BJ (cell line): ENCODE measurements around the gene HPDL. TPM values are rescaled to one million over a fixed set of nuclear protein-coding genes. Genes with fewer than 3 reads are reported as not detected.
A peak's percentile ranks its signal among the peaks of the same experiment; 100 is the strongest.

ENCODE experiments used
- CTCF ChIA-PET: fragments of 350-600 bp; formaldehyde crosslinking; extraction: SDS; loops from one replicate; lab custom pipeline; 2021; ENCODE audit warnings: antibody characterized with exemption, inconsistent platforms; lab: Yijun Ruan, JAX
- POLR2A ChIA-PET: fragments of 300-600 bp; sonication (Branson Sonifier 250); formaldehyde crosslinking; extraction: SDS; loops from one replicate; lab custom pipeline; 2021; ENCODE audit warnings: antibody characterized with exemption; lab: Charles Lee
- DNase-seq: peaks from one replicate; pipeline ENCODE4 v3.0.0-alpha.2; 2011; ENCODE audit warnings: low read depth
- H3K27me3 ChIP-seq: 2 replicates; pipeline ENCODE4 v1.6.0; 2011; ENCODE audit warnings: low read length; ENCODE audit not compliant: control insufficient read depth, insufficient read depth
- H3K36me3 ChIP-seq: 2 replicates; pipeline ENCODE4 v1.5.1; 2011; ENCODE audit warnings: low read length; ENCODE audit not compliant: control insufficient read depth, insufficient read depth
- H3K4me3 ChIP-seq: 2 replicates; pipeline ENCODE4 v1.5.1; 2011; ENCODE audit warnings: low read depth, mild to moderate bottlenecking, control low read depth, low read length
- polyA plus RNA-seq: library from polyadenylated mRNA; depleted of rRNA; stranded (reverse); fragments of >200 nt; gene quantifications from 2 replicates; pipeline ENCODE4 v1.2.3, GENCODE V29; 2011
- TF ChIP-seq, protein P1 (sequence below): IDR thresholded peaks from 2 replicates; pipeline ENCODE4 v1.5.1; 2011; ENCODE audit warnings: low read depth, mild to moderate bottlenecking, control low read depth, inconsistent platforms, low read length, moderate library complexity; ENCODE audit not compliant: insufficient read depth

The HPDL gene
- polyA plus RNA-seq, 1 experiment: 0.56 TPM

DNA sequence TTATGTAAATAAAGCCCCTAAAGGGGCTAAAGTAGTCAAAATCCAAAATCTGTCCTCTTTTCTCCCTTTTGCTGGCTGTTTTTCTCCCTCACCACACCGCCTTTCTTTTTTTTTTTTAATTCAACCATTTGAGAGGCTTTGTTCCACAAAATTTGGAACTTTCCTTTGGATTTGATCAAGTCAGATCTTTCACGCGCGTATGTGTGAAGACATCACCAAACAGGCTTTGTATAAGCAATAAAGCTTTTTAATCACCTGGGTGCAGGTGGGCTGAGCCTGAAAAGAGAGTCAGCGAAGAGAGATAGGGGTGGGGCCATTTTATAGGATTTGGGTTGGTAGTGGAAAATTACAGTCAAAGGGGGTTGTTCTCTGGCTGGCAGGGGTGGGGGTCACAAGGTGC lies 5.3 kb upstream of the HPDL start:
- POLR2A ChIA-PET: no interaction called here
- TF ChIP-seq, protein P1, sequence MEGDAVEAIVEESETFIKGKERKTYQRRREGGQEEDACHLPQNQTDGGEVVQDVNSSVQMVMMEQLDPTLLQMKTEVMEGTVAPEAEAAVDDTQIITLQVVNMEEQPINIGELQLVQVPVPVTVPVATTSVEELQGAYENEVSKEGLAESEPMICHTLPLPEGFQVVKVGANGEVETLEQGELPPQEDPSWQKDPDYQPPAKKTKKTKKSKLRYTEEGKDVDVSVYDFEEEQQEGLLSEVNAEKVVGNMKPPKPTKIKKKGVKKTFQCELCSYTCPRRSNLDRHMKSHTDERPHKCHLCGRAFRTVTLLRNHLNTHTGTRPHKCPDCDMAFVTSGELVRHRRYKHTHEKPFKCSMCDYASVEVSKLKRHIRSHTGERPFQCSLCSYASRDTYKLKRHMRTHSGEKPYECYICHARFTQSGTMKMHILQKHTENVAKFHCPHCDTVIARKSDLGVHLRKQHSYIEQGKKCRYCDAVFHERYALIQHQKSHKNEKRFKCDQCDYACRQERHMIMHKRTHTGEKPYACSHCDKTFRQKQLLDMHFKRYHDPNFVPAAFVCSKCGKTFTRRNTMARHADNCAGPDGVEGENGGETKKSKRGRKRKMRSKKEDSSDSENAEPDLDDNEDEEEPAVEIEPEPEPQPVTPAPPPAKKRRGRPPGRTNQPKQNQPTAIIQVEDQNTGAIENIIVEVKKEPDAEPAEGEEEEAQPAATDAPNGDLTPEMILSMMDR: no peak
- CTCF ChIA-PET: interaction anchor here (2.4 kb wide), 1 partner anchor 307 kb away, joined by 8 read pairs; no protein-coding TSS in a partner anchor
- no peak for DNase-seq
- H3K36me3 ChIP-seq: no peaks in the 10 kb centered on the region
- H3K4me3 ChIP-seq: no peak overlapping the region
- H3K27me3 ChIP-seq: peaks cover 3% of the 10 kb centered on the region; the same call in 1 of the 2 replicates

DNA sequence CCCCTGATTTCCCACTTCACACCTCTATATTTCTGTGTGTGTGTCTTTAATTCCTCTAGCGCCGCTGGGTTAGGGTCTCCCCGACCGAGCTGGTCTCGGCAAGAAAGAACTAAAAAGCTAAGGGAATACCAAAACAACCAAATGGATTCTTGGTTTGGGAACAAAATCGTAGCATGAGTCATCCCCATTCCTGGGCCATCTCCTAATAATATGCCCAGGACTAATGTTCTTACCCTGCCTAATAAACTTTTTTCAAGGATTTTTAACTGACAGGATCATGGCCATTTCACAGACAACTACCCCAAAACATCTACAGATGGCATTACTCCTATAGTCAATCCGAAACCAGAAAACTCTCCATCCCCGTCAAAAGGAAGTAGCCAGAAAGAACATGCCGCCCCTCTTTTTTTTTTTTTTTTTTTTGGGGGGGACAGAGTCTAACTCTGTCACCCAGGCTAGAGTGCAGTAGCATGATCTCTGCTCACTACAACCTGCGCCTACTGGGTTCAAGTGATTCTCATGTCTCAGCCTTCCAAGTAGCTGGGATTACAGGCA lies 4.1 kb upstream of the HPDL start:
- peaks cover 1% of the 10 kb centered on the region; the same call in 1 of the 2 replicates for H3K27me3 ChIP-seq
- H3K36me3 ChIP-seq: no peaks in the 10 kb centered on the region
- TF ChIP-seq, protein P1: no peak
- CTCF ChIA-PET: no interaction called here
- DNase-seq: no peak
- POLR2A ChIA-PET: no interaction called here
- no peak overlapping the region for H3K4me3 ChIP-seq

DNA sequence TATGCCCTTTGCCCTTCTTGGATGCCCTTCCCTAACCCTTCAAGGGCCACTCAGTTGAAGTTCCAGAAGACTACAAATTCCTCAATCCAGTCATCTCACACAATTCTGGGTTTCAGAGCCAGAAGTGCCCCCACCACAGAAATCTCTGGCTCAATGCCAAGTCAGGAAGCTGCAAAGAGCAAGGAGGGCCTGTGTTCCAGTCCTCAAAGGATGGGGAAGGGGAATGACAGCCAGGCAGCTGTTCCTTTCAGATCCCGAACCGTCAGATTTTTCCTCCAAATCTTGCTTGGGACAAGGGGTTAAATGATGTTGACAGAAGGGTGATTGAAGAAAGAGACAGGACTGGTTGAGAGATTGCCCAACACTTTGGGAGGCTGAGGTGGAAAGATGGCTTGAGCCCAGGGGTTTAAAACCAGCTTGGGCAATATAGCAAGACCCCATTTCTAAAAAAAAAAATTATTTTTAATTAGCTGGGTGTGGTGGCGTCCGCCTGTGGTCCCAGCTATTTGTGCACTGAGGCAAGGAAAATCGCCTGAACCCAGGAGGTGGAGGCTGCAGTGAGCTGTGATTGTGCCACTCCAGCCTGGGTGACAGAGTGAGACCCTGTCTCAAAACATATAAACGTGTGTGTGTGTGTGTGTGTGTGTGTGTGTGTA lies 716 bp upstream of the HPDL start:
- no peaks in the 10 kb centered on the region for H3K27me3 ChIP-seq
- TF ChIP-seq, protein P1: no peak
- peak overlapping the region; percentile 49; the same call in 1 of the 2 replicates for H3K4me3 ChIP-seq
- DNase-seq: no peak
- POLR2A ChIA-PET: interaction anchor here (1.0 kb wide), 1 partner anchor 14 kb away, joined by 3 read pairs; the partner anchor contains the start of genes MUTYH and TOE1
- H3K36me3 ChIP-seq: no peaks in the 10 kb centered on the region
- CTCF ChIA-PET: interaction anchor here (1.0 to 1.5 kb wide), 4 partner anchors 10 to 312 kb away, joined by 3 to 4 read pairs (median 3); partner anchors contain the start of gene TESK2

DNA sequence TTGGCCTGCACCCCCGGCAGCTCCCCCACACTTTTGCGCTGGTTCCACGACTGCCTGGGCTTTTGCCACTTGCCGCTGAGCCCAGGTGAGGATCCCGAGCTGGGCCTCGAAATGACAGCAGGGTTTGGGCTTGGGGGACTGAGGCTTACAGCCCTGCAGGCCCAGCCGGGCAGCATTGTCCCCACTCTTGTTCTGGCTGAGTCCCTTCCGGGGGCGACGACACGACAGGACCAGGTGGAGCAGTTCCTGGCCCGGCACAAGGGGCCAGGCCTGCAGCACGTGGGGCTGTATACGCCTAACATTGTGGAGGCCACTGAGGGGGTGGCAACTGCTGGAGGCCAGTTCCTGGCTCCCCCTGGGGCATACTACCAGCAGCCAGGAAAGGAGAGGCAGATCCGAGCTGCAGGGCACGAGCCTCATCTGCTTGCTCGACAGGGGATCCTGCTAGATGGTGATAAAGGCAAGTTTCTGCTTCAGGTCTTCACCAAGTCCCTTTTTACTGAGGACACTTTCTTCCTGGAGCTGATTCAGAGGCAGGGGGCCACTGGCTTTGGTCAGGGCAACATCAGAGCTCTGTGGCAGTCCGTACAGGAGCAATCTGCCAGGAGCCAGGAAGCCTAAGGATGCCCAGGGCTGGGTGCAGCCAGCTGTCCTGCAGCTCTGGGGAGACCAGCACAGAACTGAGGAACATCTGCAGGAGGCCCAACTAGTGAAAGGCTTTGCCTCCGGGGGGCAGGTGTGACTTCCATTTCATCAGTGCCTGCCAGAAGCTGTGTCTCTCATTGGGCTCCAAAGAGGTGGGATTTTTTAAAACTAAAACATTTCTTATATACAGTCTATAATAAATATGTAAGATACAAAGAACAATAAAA lies 1.2 kb downstream of the HPDL start:
- CTCF ChIA-PET: interaction anchor here (1.2 to 1.6 kb wide), 5 partner anchors 8 to 180 kb away, joined by 3 to 8 read pairs (median 3); no protein-coding TSS in a partner anchor
- TF ChIP-seq, protein P1: no peak
- POLR2A ChIA-PET: no interaction called here
- Histone ChIP-seq H3K4me3 (no peak overlapping the region), H3K36me3 (peaks cover 4% of the 10 kb centered on the region), H3K27me3 (no peaks in the 10 kb centered on the region)
- no peak for DNase-seq

DNA sequence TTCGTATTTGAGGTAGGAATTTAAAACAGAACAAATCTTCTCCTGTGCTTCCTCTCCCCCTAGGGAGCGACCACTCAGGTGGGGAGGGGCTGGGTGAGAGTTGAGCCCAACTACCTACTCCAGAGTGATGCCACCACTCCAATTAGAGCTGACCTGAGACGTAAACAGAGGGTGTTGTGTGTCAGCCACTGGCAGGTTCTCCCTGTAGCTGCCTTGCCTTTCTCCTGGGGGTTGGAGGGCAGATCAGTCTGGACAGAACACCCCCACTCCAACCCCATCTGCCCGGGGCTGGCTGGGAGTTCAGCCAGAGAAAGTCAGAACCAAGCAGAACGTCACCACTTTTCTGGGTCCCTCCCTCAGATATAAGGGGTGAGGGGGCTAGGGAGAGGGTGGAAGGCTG lies 2.0 kb downstream of the HPDL start:
- TF ChIP-seq, protein P1: no peak
- ChIA-PET CTCF (interaction anchor here (0.5 to 1.3 kb wide), 3 partner anchors 14 to 25 kb away, joined by 3 to 8 read pairs (median 4); no protein-coding TSS in a partner anchor), POLR2A (no interaction called here)
- Histone ChIP-seq H3K27me3 (no peaks in the 10 kb centered on the region), H3K36me3 (peaks cover 6% of the 10 kb centered on the region), H3K4me3 (no peak overlapping the region)
- DNase-seq: no peak
